ENCODE results near the gene GUCY1A1.

- TF ChIP-seq POLR2A (IDR thresholded peaks at IDR 0.05), result no peak
- TF ChIP-seq, protein P1, sequence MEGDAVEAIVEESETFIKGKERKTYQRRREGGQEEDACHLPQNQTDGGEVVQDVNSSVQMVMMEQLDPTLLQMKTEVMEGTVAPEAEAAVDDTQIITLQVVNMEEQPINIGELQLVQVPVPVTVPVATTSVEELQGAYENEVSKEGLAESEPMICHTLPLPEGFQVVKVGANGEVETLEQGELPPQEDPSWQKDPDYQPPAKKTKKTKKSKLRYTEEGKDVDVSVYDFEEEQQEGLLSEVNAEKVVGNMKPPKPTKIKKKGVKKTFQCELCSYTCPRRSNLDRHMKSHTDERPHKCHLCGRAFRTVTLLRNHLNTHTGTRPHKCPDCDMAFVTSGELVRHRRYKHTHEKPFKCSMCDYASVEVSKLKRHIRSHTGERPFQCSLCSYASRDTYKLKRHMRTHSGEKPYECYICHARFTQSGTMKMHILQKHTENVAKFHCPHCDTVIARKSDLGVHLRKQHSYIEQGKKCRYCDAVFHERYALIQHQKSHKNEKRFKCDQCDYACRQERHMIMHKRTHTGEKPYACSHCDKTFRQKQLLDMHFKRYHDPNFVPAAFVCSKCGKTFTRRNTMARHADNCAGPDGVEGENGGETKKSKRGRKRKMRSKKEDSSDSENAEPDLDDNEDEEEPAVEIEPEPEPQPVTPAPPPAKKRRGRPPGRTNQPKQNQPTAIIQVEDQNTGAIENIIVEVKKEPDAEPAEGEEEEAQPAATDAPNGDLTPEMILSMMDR (IDR thresholded peaks at IDR 0.05), result no peak
These were observed 82.4 kb downstream of the GUCY1A1 start for GRCh38 chr4:155749041-155749440.

All from right lobe of liver (tissue), 4 donors.